GM18507 (cell line): Measurements from ENCODE around the gene SUPT3H.
"Not testable (repeated sequence)": the region's sequence is repeated elsewhere in the genome, so short reads cannot be mapped to it uniquely, and the experiment has no call there.

Experiments used
- DNase-seq: peaks from one replicate; pipeline ENCODE4 v3.0.0; 2011; ENCODE audit warnings: low read depth; ENCODE audit not compliant: insufficient read length; ENCODE audit errors: extremely low spot score
- FAIRE-seq: peaks from 2 replicates; lab custom pipeline; 2011; peaks lifted over from hg19 to GRCh38; lab: Jason Lieb, UNC

Gene SUPT3H

DNA sequence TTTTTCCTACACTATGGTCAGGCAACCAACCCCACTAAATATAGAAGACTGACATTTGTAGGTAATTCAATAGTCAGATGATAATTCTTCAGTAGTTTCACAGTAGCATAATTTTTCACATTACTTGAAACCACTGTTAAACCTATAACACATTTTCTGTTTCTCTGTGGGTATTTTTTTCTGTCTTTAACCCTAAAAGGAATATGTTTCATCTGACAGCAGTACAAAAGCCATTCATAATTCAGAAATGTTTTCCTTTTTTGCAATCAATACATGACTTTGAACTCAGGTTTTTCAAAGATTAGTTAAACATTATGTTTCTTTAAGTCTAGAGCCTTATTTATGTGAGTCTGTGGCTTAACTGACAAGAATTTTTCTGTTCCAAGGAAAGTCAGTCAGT is 178.2 kb downstream of the SUPT3H start:
- no peak for DNase-seq
- FAIRE-seq, result no peak

GRCh38 chr6:45196121-45196520 is 181.6 kb downstream of the SUPT3H start:
- DNase-seq, result no peak
- no peak for FAIRE-seq

DNA sequence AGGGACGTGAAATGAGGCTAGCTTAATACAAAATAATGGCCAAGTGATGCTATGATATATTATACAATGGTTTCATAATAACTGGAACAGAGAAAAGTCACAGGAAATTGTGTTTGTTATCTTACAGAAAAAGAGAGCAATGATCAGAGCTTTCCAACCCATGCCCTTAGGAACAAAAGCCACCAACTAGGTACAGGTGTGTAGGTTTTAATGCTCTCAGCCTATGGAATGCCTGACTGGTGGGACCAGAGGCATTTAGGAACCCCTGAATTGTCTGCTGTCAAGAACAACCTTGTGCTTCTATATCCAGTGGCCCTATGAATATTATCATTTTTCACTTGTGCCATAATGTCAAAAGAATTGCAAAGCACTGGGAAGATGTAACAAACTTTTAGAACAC is 182.6 kb downstream of the SUPT3H start:
- no peak for DNase-seq
- FAIRE-seq, result no peak

DNA sequence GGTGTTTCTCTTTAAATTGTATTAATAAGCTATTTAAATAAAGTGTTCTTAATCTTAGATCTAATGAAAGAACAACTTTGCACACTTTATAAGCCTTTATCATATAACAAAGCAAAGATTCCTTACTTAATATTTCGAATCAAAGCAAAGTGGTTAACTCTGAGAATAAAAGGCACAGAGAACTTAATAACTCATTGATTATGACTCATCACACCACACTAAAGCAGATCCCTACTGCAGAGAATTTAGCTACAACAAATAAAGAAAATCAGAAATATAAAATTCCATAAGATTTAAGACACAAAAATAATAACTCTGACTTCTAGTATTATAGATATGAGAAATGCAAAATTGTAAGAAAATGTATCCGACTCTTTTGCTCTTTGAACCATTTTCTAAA is 185.2 kb downstream of the SUPT3H start:
- no peak for DNase-seq
- no peak for FAIRE-seq

- FAIRE-seq (no peak), DNase-seq (no peak)
Observed at GRCh38 chr6:45191414-45191813, 186.3 kb downstream of the SUPT3H start.

DNA sequence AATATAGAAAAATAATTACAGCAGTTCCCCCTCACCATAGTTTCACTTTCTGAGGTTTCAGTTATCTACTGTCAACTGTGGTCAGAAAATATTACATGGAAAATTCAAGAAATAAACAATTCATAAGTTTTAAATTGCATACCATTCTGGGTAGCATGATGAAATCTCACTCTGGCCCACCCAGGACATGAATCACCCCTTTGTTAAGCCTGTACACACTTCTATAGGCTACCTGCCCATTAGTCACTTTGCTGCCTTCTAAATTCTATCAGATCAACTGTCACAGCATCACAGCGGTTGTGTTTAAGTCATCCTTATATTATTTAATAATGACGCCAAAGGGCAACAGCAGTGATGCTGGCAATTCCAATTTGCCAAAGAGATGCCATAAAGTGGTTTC is 189.9 kb downstream of the SUPT3H start:
- DNase-seq, result no peak

GRCh38 chr6:45185403-45186251 is 192.1 kb downstream of the SUPT3H start:
- DNase-seq (no peak), FAIRE-seq (no peak)

More for the DNA sequence above, 189.9 kb downstream of the SUPT3H start:
- no peak for FAIRE-seq

DNA sequence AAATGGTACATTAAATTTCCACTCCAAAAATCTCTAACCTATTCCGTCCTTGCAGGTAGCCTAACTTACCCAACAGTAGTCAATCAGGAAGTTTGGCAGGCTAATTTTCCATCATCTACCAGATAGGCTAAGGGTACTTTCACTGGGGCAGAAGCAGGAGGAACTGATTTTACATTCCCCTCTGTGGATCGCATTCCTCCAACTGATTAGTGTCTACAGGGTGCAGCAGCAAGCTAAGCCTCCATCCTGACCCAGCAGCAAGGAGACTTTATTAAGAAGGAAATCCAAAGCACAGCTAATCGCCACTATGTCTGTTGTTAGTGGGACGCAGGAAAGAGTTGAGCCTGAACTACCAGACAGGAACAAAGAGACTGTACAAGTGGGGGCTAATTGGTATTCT is 192.8 kb downstream of the SUPT3H start:
- FAIRE-seq, result no peak

GRCh38 chr6:45184040-45184439 is 193.7 kb downstream of the SUPT3H start:
- DNase-seq (no peak), FAIRE-seq (no peak)

More for the DNA sequence above, 192.8 kb downstream of the SUPT3H start:
- DNase-seq, result no peak

- FAIRE-seq, DNase-seq: not testable (repeated sequence)
Observed at GRCh38 chr6:45176373-45176772, 201.4 kb downstream of the SUPT3H start.

DNA sequence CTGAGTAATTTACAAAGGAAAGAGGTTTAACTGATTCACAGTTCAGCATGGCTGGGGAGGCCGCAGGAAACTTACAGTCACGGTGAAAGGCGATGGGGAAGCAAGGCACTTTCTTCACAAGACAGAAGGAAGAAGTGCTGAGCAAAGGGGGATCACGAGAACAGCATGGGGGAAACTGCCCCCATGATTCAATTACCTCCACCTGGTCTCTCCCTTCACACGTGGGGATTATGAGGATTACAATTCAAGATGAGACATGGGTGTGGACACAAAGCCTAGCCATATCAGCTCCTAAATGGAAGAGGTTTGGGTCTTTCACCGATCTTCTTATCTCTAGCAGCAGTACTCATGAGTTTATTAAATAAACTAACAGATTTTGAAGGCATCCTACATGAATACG is 202.5 kb downstream of the SUPT3H start:
- FAIRE-seq (no peak), DNase-seq (no peak)

DNA sequence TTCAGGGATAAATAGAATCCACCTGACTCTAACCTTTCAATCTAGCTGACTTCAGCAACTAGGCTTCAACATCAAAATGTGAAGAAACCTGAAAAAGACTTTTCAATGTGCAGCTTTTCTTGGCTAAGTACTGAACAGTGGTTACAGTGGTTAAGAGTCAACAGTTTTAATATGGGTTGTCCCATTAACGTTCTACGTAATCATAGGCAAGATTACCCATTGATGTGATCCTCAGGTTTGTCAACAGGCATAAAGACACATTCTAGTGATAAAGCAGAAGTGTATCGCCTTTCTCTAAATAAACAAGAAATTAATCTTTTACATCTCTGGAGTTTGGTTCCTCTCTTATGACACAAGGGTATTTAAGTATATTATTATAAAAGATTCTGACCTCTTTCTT is 203.7 kb downstream of the SUPT3H start:
- FAIRE-seq, result no peak
- DNase-seq, result no peak

DNA sequence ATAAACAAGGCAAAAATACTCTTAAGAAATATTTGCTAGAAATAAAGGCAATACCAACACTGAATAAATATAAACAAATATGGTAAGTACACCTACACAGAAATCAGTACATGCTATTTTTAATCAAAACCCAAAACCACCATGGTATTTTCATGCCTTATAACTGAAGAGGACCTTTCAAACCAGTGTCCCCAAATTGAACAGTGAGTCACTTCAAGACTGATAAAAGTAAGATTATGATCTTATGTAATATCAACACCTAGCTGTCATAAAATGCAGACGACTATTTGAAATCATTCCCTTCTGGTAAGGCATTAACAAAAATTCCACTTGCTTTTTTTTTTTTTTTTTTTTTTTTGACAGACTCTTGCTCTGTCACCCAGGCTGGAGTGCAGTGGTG is 206.4 kb downstream of the SUPT3H start:
- no peak for FAIRE-seq
- no peak for DNase-seq

DNA sequence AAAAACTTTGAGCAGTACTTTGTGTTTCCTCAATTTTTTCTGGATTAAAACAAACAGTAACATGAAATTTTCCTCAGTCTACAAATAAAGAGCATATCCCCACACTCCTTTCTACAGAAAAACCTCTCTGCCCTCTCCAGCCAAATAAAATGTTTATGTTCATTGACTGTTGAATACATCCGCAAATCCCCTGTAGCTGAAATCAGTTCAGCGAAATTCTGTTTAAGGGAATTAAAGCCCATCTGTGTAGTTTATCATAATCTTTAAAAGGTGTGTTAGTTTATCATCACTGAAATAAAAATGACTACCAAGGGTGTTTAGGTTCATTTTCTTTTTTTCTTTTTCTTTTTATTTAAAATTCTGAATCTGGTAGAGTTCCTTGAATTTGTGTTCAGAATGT is 207.4 kb downstream of the SUPT3H start:
- FAIRE-seq, result no peak
- DNase-seq, result no peak

GRCh38 chr6:45169815-45170214 is 207.9 kb downstream of the SUPT3H start:
- no peak for FAIRE-seq

DNA sequence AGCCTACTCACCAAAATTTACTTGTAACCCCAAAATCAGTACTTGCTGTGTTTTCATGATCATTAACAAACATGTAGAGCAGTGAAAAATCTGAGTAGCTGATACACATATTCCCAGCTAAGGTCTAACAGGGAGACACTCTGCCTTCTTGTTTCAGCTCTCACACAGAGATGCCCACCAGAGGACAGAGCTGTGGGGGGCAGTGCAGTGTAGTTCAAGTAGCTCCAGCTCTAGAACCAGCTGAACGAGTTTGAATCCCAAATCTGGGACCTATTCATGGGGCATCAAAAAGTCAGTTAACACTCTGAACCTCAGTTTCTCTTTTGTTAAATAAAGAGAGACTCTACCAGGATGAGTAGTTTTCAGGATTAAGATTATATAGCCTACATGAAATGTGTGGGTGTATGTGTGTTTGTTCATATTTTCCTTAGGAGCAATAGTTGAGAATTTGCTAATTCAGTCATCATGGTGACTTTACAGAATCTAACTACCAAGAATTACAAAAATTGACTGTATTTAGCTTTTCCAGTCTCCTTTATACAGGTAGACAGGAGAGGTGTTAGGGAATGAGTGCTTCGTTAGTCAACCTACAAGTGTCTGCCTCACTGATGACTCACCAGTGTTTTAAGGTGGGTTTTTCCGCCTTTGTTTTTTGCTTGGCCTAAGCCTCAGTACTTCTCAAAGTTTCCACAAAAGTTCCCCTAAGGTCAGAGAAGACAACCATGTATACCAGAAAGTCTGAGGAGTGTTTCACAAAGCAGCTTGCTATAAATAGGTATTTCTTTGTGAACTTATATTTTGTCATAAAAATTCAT is 213.6 kb downstream of the SUPT3H start:
- DNase-seq (no peak), FAIRE-seq (no peak)

More at GRCh38 chr6:45169815-45170214, 207.9 kb downstream of the SUPT3H start:
- no peak for DNase-seq

- DNase-seq, result no peak
- FAIRE-seq, result no peak
Observed at GRCh38 chr6:45160305-45160704, 217.4 kb downstream of the SUPT3H start.

DNA sequence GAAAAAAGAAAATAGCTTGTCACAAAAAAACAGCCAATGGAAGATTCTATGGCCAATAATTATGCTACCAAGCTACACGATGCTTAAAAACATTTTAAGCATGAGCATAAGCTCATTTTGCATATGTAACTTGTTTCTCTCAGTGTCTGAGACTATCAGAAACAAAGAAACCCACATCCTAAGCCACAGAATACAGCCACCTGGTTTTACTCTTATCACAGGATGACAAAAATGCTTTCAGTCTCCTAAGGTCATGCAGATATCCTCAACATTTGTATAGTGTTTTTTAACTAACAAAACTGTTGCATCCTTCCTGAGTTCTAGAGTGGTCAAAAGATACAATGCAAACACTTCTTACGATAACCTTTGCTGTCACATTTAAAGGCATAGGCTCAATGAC is 221.7 kb downstream of the SUPT3H start:
- DNase-seq (peak; percentile 5), FAIRE-seq (no peak)

GRCh38 chr6:45155341-45155894 is 222.3 kb downstream of the SUPT3H start:
- FAIRE-seq (no peak), DNase-seq (no peak)

DNA sequence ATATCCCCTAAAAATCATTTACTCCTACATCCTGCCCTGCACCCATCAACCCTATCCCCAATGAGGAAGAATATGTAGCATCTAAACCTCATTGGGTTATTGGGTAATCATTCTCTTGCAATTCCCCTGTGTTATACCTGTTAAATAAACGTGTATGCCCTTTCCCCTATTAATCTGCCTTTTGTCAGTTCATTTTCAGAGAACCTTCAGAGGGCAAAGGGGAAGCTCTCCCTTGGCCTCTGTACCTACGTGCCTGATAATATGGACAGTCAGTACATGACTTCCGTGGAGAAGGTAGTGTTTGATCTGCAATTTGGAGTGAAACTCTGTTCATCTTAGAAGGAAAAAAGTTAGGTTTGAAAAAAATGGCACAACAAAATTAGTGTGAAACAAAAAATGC is 223.1 kb downstream of the SUPT3H start:
- DNase-seq (no peak), FAIRE-seq (no peak)
